PC-3 (cell line): ENCODE results near the gene CDK18. TPM values are rescaled to one million over a fixed set of nuclear protein-coding genes. Genes with fewer than 3 reads are reported as not detected.

Source experiments
- ATAC-seq: fragments of 200-7000 bp; cut with Tn5 transposase; 2 replicates; pipeline ENCODE4 v1.9.1; 2020; ENCODE audit warnings: mild to moderate bottlenecking, moderate library complexity
- BruUV-seq: library from RNA; stranded (reverse); fragments of 400-500 nt; replicated peaks from 2 replicates; lab custom pipeline; 2021; lab: Mats Ljungman, UMichigan
- CTCF ChIA-PET: fragments of 300-600 bp; sonication (Branson Sonifier 250); formaldehyde crosslinking; loops from one replicate; lab custom pipeline; 2022; ENCODE audit warnings: antibody characterized with exemption; lab: Charles Lee
- POLR2A ChIA-PET: fragments of 300-600 bp; sonication (Branson Sonifier 250); formaldehyde crosslinking; loops from one replicate; lab custom pipeline; 2022; ENCODE audit warnings: antibody characterized with exemption; ENCODE audit not compliant: unreplicated experiment; lab: Charles Lee
- DNase-seq: peaks from one replicate; pipeline ENCODE4 v3.0.0-alpha.2; 2015
- H2AFZ ChIP-seq: fragments of 300-600 bp; sonication (generic); 2 replicates; pipeline ENCODE4 v1.6.0; 2016; ENCODE audit warnings: antibody characterized with exemption, low read length
- H3F3A ChIP-seq: fragments of 300-600 bp; sonication (generic); one replicate; pipeline ENCODE4 v1.6.0; 2017; ENCODE audit warnings: antibody characterized with exemption, low read length, control low read depth, mild to moderate bottlenecking; ENCODE audit not compliant: unreplicated experiment
- H3K27ac ChIP-seq: fragments of 300-600 bp; sonication (generic); 2 replicates; pipeline ENCODE4 v1.5.1; 2016; ENCODE audit warnings: mild to moderate bottlenecking, low read length
- H3K27me3 ChIP-seq: fragments of 300-600 bp; sonication (generic); 2 replicates; pipeline ENCODE4 v1.6.1; 2016; ENCODE audit warnings: low read length, mixed read lengths
- H3K36me3 ChIP-seq: fragments of 300-600 bp; sonication (generic); 2 replicates; pipeline ENCODE4 v1.6.1; 2016; ENCODE audit warnings: low read depth, mixed run types, low read length, mixed read lengths
- H3K4me1 ChIP-seq: fragments of 300-600 bp; sonication (generic); 2 replicates; pipeline ENCODE4 v1.5.1; 2016; ENCODE audit warnings: low read length; ENCODE audit not compliant: insufficient read depth
- H3K4me2 ChIP-seq: fragments of 300-600 bp; sonication (generic); 2 replicates; pipeline ENCODE4 v1.6.0; 2016; ENCODE audit warnings: low read length
- H3K4me3 ChIP-seq: fragments of 300-600 bp; sonication (generic); 2 replicates; pipeline ENCODE4 v1.5.1; 2016; ENCODE audit warnings: mild to moderate bottlenecking, low read length, mixed read lengths
- H3K79me2 ChIP-seq: fragments of 300-600 bp; sonication (generic); 2 replicates; pipeline ENCODE4 v1.6.1; 2017; ENCODE audit warnings: low read length, mixed read lengths
- H3K9ac ChIP-seq: fragments of 300-600 bp; sonication (generic); 2 replicates; pipeline ENCODE4 v1.6.0; 2016; ENCODE audit warnings: mild to moderate bottlenecking, low read length
- H3K9me2 ChIP-seq: fragments of 300-600 bp; sonication (generic); replicated peaks from 2 replicates; pipeline ENCODE4 v1.6.1; 2016; ENCODE audit warnings: mixed run types, low read length, mixed read lengths
- H3K9me3 ChIP-seq: fragments of 300-600 bp; sonication (generic); 2 replicates; pipeline ENCODE4 v1.6.1; 2016; ENCODE audit warnings: low read length, mixed read lengths
- H4K20me1 ChIP-seq: fragments of 300-600 bp; sonication (generic); 2 replicates; pipeline ENCODE4 v1.6.1; 2016; ENCODE audit warnings: low read length, mixed read lengths
- EZH2 ChIP-seq: fragments of 300-600 bp; sonication (generic); IDR thresholded peaks from one replicate; pipeline ENCODE4 v1.6.1; 2017; ENCODE audit warnings: antibody characterized with exemption, mild to moderate bottlenecking, low read length; ENCODE audit not compliant: unreplicated experiment
- EZH2phosphoT487 ChIP-seq: fragments of 300-600 bp; sonication (generic); IDR thresholded peaks from 2 replicates; pipeline ENCODE4 v1.6.1; 2018; ENCODE audit warnings: mild to moderate bottlenecking, antibody characterized with exemption, low read length, borderline replicate concordance
- intact Hi-C: fragments of 100-400 bp; cut with micrococcal nuclease; formaldehyde crosslinking; loops from 2 replicates; pipeline ENCODE4 v1.9.0; 2023
- total RNA-seq: library from RNA; depleted of rRNA; stranded (reverse); fragments of >200 nt; gene quantifications from 2 replicates; pipeline ENCODE4 v1.2.3, GENCODE V29; 2014
- TF ChIP-seq, protein P1 (sequence below): fragments of 300-600 bp; sonication (generic); conservative IDR thresholded peaks from 2 replicates; pipeline ENCODE4 v1.5.1; 2017; ENCODE audit warnings: antibody characterized with exemption, low read depth, mild to moderate bottlenecking, low read length

CDK18 gene
- total RNA-seq, 1 experiment from 2014 or later = 13.2 TPM

DNA sequence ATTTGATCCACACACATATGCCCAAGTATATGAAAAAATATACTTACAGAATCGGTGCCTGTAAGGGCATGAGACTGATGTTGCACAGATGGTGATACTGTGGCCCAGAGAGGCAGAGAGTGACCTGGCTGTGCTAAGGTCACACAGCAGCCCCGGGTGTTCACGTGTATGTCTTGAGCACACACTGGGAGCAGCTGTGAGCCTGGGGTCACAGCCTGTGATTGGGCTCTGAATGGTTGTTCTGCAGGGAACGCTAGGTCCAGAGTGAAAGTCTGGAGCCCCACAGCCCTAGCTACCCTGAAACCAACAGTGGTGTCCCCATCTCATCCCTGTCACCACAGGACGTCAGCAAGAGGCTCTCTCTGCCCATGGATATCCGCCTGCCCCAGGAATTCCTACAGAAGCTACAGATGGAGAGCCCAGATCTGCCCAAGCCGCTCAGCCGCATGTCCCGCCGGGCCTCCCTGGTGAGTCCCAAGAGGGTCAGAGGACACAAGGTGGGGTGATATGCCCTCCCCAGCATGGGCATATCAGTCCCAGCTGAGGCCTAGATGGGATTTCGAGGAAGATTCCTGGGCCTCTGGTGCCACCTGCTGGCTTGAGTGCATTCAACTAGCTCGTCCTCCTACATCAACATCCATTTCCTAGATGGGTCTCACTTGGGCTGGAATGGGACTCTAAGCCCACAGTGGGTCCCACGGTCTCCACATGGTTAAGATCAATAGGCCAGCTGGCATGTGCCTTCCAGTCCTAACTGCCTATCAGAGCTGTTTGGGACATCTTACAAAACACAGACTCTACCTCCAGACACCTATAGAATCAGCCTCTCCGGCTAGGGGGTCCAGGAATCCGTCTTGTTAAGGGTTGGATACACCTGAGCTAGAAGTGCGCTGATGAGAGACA, 19.7 kb downstream of the CDK18 start:
- Histone ChIP-seq H3K27ac (no peak overlapping the region), H3K9me2 (no peaks in the 10 kb centered on the region), H3K4me3 (no peak overlapping the region), H3K79me2 (no peaks in the 10 kb centered on the region), H3F3A (no peaks in the 10 kb centered on the region), H3K27me3 (no peaks in the 10 kb centered on the region), H2AFZ (no peak overlapping the region), H3K4me2 (no peak overlapping the region), H4K20me1 (no peaks in the 10 kb centered on the region), H3K9me3 (no peaks in the 10 kb centered on the region), H3K36me3 (no peaks in the 10 kb centered on the region), H3K4me1 (peaks cover 6% of the 10 kb centered on the region; the same call in 1 of the 2 replicates), H3K9ac (no peak overlapping the region)
- ChIA-PET POLR2A (interaction anchor here (0.6 kb wide), 1 partner anchor 22 kb away, joined by 3 read pairs; no protein-coding TSS in a partner anchor), CTCF (interaction anchor here (0.6 to 3.0 kb wide), 19 partner anchors 12 to 251 kb away, joined by 3 to 38 read pairs (median 5); partner anchors contain the start of gene SLC45A3)
- TF ChIP-seq, protein P1, sequence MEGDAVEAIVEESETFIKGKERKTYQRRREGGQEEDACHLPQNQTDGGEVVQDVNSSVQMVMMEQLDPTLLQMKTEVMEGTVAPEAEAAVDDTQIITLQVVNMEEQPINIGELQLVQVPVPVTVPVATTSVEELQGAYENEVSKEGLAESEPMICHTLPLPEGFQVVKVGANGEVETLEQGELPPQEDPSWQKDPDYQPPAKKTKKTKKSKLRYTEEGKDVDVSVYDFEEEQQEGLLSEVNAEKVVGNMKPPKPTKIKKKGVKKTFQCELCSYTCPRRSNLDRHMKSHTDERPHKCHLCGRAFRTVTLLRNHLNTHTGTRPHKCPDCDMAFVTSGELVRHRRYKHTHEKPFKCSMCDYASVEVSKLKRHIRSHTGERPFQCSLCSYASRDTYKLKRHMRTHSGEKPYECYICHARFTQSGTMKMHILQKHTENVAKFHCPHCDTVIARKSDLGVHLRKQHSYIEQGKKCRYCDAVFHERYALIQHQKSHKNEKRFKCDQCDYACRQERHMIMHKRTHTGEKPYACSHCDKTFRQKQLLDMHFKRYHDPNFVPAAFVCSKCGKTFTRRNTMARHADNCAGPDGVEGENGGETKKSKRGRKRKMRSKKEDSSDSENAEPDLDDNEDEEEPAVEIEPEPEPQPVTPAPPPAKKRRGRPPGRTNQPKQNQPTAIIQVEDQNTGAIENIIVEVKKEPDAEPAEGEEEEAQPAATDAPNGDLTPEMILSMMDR = peak; percentile 97
- TF ChIP-seq EZH2phosphoT487 = no peak
- intact Hi-C loops = loop anchor here (1.0 kb wide), 5 partner anchors 36 to 189 kb away; no protein-coding TSS in a partner anchor
- ATAC-seq (peak; percentile 62), DNase-seq (peak; percentile 90)
- BruUV-seq = no TSS peak

DNA sequence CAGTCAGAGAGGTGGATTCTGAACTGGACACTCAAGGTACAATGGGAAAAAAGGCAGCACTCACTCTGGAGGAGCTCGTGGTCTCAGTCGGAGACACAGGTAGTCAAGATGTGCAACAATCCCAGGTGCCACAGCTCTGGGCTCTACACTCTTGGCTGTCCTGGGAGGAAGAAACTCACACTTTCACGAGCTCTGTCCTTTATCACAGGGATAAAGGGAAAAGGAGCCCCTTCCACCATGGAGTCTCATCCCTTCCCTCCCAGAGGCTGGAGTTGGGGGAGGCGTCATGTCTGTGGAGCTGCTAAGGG, 20.3 kb downstream of the CDK18 start:
- POLR2A ChIA-PET = no interaction called here
- no peak for ATAC-seq
- intact Hi-C loops = loop anchor here (1.0 kb wide), 5 partner anchors 36 to 189 kb away; no protein-coding TSS in a partner anchor

More for the DNA sequence above, 20.3 kb downstream of the CDK18 start:
- no peak overlapping the region for H3K4me2 ChIP-seq
- no peaks in the 10 kb centered on the region for H3F3A ChIP-seq
- no peaks in the 10 kb centered on the region for H3K27me3 ChIP-seq
- H3K27ac ChIP-seq = no peak overlapping the region
- no peaks in the 10 kb centered on the region for H3K9me3 ChIP-seq
- peaks cover 10% of the 10 kb centered on the region for H3K4me1 ChIP-seq
- H3K36me3 ChIP-seq = no peaks in the 10 kb centered on the region
- CTCF ChIA-PET = interaction anchor here (0.6 to 3.0 kb wide), 13 partner anchors 19 to 251 kb away, joined by 4 to 38 read pairs (median 8); partner anchors contain the start of gene SLC45A3
- H4K20me1 ChIP-seq = no peaks in the 10 kb centered on the region
- no peak for DNase-seq
- no peaks in the 10 kb centered on the region for H3K9me2 ChIP-seq
- no TSS peak for BruUV-seq
- TF ChIP-seq EZH2phosphoT487 (no peak), EZH2 (no peak)
- TF ChIP-seq, protein P1 = no peak
- H3K4me3 ChIP-seq = no peak overlapping the region
- no peak overlapping the region for H2AFZ ChIP-seq
- no peaks in the 10 kb centered on the region for H3K79me2 ChIP-seq
- no peak overlapping the region for H3K9ac ChIP-seq
